ENCODE measurements around the gene CFH.

- TF ChIP-seq TAF1 (IDR thresholded peaks at IDR 0.05; ENCODE audit: low read depth) (no peak), REST (IDR thresholded peaks at IDR 0.05; ENCODE audit: borderline replicate concordance) (no peak), CTCF (IDR thresholded peaks at IDR 0.05; ENCODE audit: poor library complexity, severe bottlenecking) (no peak), EZH2 (IDR thresholded peaks at IDR 0.05; ENCODE audit: borderline replicate concordance, insufficient read depth, low read length, poor library complexity, severe bottlenecking) (no peak), POLR2AphosphoS5 (IDR thresholded peaks at IDR 0.05) (no peak)
These were observed 3.7 kb downstream of the CFH start for GRCh38 chr1:196655494-196655893.

Data from neural cell (in vitro differentiated cells).